Astrocyte of the cerebellum (primary cell): ENCODE data around the gene NARS2.

ENCODE experiments used
- DNase-seq: peaks from one replicate; pipeline ENCODE4 v3.0.0-alpha.2; 2011; ENCODE audit warnings: low read depth
- H3K4me3 ChIP-seq: 2 replicates; pipeline ENCODE4 v1.5.1; 2011; ENCODE audit warnings: mild to moderate bottlenecking, low read depth, low read length, moderate library complexity
- CTCF ChIP-seq: IDR thresholded peaks from 2 replicates; pipeline ENCODE4 v1.5.1; 2012; ENCODE audit warnings: low read length, low read depth, moderate library complexity, mild to moderate bottlenecking; ENCODE audit errors: missing control alignments
- in situ Hi-C: cut with HindIII; loops from 2 replicates; pipeline ENCODE4 v1.10.0; 2017; ENCODE audit warnings: low sequenced_read_pairs

NARS2 gene

GRCh38 chr11:78472905-78473304, 101.8 kb downstream of the NARS2 start:
- no peak for TF ChIP-seq CTCF
- no peak for DNase-seq
- in situ Hi-C loops = no loop called here
- H3K4me3 ChIP-seq = no peak overlapping the region

- no peak for DNase-seq
- TF ChIP-seq CTCF = no peak
- H3K4me3 ChIP-seq = no peak overlapping the region
- in situ Hi-C loops = no loop called here
Observed at GRCh38 chr11:78472382-78472781, 102.3 kb downstream of the NARS2 start.

- in situ Hi-C loops = no loop called here
- TF ChIP-seq CTCF = no peak
- no peak for DNase-seq
- no peak overlapping the region for H3K4me3 ChIP-seq
Observed at GRCh38 chr11:78470861-78471442, 103.7 kb downstream of the NARS2 start.

GRCh38 chr11:78469896-78470295, 104.8 kb downstream of the NARS2 start:
- H3K4me3 ChIP-seq = no peak overlapping the region
- DNase-seq = no peak
- in situ Hi-C loops = no loop called here
- no peak for TF ChIP-seq CTCF

GRCh38 chr11:78467931-78468330, 106.7 kb downstream of the NARS2 start:
- no peak overlapping the region for H3K4me3 ChIP-seq
- in situ Hi-C loops = no loop called here
- DNase-seq = no peak
- no peak for TF ChIP-seq CTCF

GRCh38 chr11:78467370-78467769, 107.3 kb downstream of the NARS2 start:
- in situ Hi-C loops = no loop called here
- no peak for DNase-seq

More at GRCh38 chr11:78467370-78467769, 107.3 kb downstream of the NARS2 start:
- H3K4me3 ChIP-seq = no peak overlapping the region
- TF ChIP-seq CTCF = no peak
